GM23338 (cell line): ENCODE data around the gene SDE2. TPM values are rescaled to one million over a fixed set of nuclear protein-coding genes. Genes with fewer than 3 reads are reported as not detected.
A peak's percentile ranks its signal among the peaks of the same experiment; 100 is the strongest.

ENCODE experiments used
- ATAC-seq: fragments of 200-7000 bp; cut with Tn5 transposase; 3 replicates; pipeline ENCODE4 v1.9.1; 2020
- DNase-seq: peaks from one replicate; pipeline ENCODE4 v3.0.0-alpha.2; 2015; ENCODE audit warnings: low spot score
- H2AFZ ChIP-seq: fragments of 200-600 bp; sonication (generic); 2 replicates; pipeline ENCODE4 v1.8.0; 2016; ENCODE audit warnings: antibody characterized with exemption, mild to moderate bottlenecking, moderate library complexity
- H3F3A ChIP-seq: fragments of 200-600 bp; sonication (generic); replicated peaks from 2 replicates; pipeline ENCODE4 v1.8.0; 2017; ENCODE audit warnings: antibody characterized with exemption, mixed run types, low read depth
- H3K27ac ChIP-seq: fragments of 200-600 bp; sonication (generic); 2 replicates; pipeline ENCODE4 v1.6.1; 2016; ENCODE audit warnings: low read depth
- H3K27me3 ChIP-seq: fragments of 200-600 bp; sonication (generic); 2 replicates; pipeline ENCODE4 v1.8.0; 2016; ENCODE audit warnings: mild to moderate bottlenecking, mixed run types, moderate library complexity; ENCODE audit not compliant: insufficient read depth
- H3K36me3 ChIP-seq: fragments of 200-600 bp; sonication (generic); 2 replicates; pipeline ENCODE4 v1.8.0; 2016; ENCODE audit warnings: mild to moderate bottlenecking; ENCODE audit not compliant: insufficient read depth
- H3K4me1 ChIP-seq: fragments of 200-600 bp; sonication (generic); 2 replicates; pipeline ENCODE4 v1.8.0; 2016; ENCODE audit warnings: mild to moderate bottlenecking, moderate library complexity; ENCODE audit not compliant: insufficient read depth
- H3K4me2 ChIP-seq: fragments of 200-600 bp; sonication (generic); 2 replicates; pipeline ENCODE4 v1.7.1; 2017; ENCODE audit warnings: mixed run types
- H3K4me3 ChIP-seq: fragments of 200-600 bp; sonication (generic); 2 replicates; pipeline ENCODE4 v1.6.1; 2016; ENCODE audit warnings: mixed run types
- H3K79me2 ChIP-seq: fragments of 200-600 bp; sonication (generic); replicated peaks from 2 replicates; pipeline ENCODE4 v1.8.0; 2017; ENCODE audit warnings: mild to moderate bottlenecking; ENCODE audit not compliant: insufficient read depth
- H3K9me2 ChIP-seq: fragments of 200-600 bp; sonication (generic); 2 replicates; pipeline ENCODE4 v1.8.0; 2017; ENCODE audit not compliant: insufficient read depth
- H4K20me1 ChIP-seq: fragments of 200-600 bp; sonication (generic); replicated peaks from 2 replicates; pipeline ENCODE4 v1.8.0; 2017; ENCODE audit warnings: mild to moderate bottlenecking; ENCODE audit not compliant: insufficient read depth
- H3K27ac Mint-ChIP-seq: 2 replicates; pipeline ENCODE4 v1.8.0; 2020; ENCODE audit warnings: inconsistent platforms, mild to moderate bottlenecking, moderate library complexity, mixed read lengths
- H3K27me3 Mint-ChIP-seq: 3 replicates; pipeline ENCODE4 v1.8.0; 2022; ENCODE audit warnings: low read depth, mild to moderate bottlenecking, moderate library complexity, mixed read lengths, inconsistent platforms; ENCODE audit not compliant: insufficient read depth, poor library complexity
- H3K36me3 Mint-ChIP-seq: 3 replicates; pipeline ENCODE4 v1.8.0; 2021; ENCODE audit warnings: low read depth, mild to moderate bottlenecking, inconsistent platforms, moderate library complexity, mixed read lengths
- H3K4me1 Mint-ChIP-seq: 3 replicates; pipeline ENCODE4 v1.8.0; 2020; ENCODE audit warnings: mild to moderate bottlenecking, inconsistent platforms, mixed read lengths
- H3K4me3 Mint-ChIP-seq: 3 replicates; pipeline ENCODE4 v1.8.0; 2021; ENCODE audit warnings: moderate library complexity, mild to moderate bottlenecking, inconsistent platforms, mixed read lengths
- H3K9me3 Mint-ChIP-seq: 3 replicates; pipeline ENCODE4 v1.8.0; 2020; ENCODE audit warnings: moderate library complexity, mild to moderate bottlenecking, inconsistent platforms, mixed read lengths
- CREB1 ChIP-seq: fragments of 250-450 bp; sonication (Bioruptor Pico); IDR thresholded peaks from 2 replicates; pipeline ENCODE4 v1.5.0; 2020; ENCODE audit warnings: low read depth, mild to moderate bottlenecking, moderate library complexity
- EZH2phosphoT487 ChIP-seq: fragments of 200-600 bp; sonication (generic); IDR thresholded peaks from one replicate; pipeline ENCODE4 v1.8.1; 2018; ENCODE audit warnings: antibody characterized with exemption; ENCODE audit not compliant: unreplicated experiment
- JUNB ChIP-seq: IDR thresholded peaks from one replicate; pipeline ENCODE4 v1.6.1; 2016; ENCODE audit warnings: antibody characterized with exemption; ENCODE audit not compliant: unreplicated experiment
- POLR2AphosphoS5 ChIP-seq: IDR thresholded peaks from 2 replicates; pipeline ENCODE4 v1.6.1; 2016; ENCODE audit warnings: antibody characterized with exemption, low read depth
- STAT1 ChIP-seq: IDR thresholded peaks from one replicate; pipeline ENCODE4 v1.6.1; 2016; ENCODE audit warnings: antibody characterized with exemption; ENCODE audit not compliant: unreplicated experiment
- ZNF114 ChIP-seq: fragments of 250-450 bp; sonication (Bioruptor Pico); IDR thresholded peaks from 2 replicates; pipeline ENCODE4 v1.5.0; 2020; ENCODE audit warnings: mild to moderate bottlenecking, moderate library complexity
- ZNF331 ChIP-seq: fragments of 250-450 bp; sonication (Bioruptor Pico); IDR thresholded peaks from 2 replicates; pipeline ENCODE4 v1.5.0; 2020; ENCODE audit warnings: low read depth, mild to moderate bottlenecking, moderate library complexity
- long read RNA-seq: library from polyadenylated mRNA; unstranded; transcript quantifications from one replicate; pipeline ENCODE4 v2.0.0, GENCODE V29; 2020; ENCODE audit not compliant: unreplicated experiment
- polyA plus RNA-seq: library from polyadenylated mRNA; unstranded; fragments of >200 nt; fragmentation: Nextera tagmentation; extraction: Ambion mirVana; gene quantifications from 2 replicates; pipeline ENCODE4 v1.2.1, GENCODE V29; 2016
- total RNA-seq: library from RNA; depleted of rRNA; stranded (reverse); fragments of >200 nt; shearing (Covaris generic); gene quantifications from 2 replicates; pipeline ENCODE4 v1.2.3, GENCODE V29; 2014; rRNA removed
- TF ChIP-seq, protein P1 (sequence below): IDR thresholded peaks from 2 replicates; pipeline ENCODE4 v1.6.1; 2016; ENCODE audit warnings: antibody characterized with exemption
- TF ChIP-seq, protein P2 (sequence below), 2 experiments: fragments of 200-600 bp in 1 of 2; sonication (generic) in 1 of 2; conservative IDR thresholded peaks; 2 replicates each; pipeline versions ENCODE4 v1.5.1 to v1.6.1; 2016 to 2017; ENCODE audit warnings: antibody characterized with exemption in 2 of 2, low read depth in 2 of 2, mild to moderate bottlenecking in 2 of 2, moderate library complexity in 1 of 2
- TF ChIP-seq, protein P3 (sequence below): IDR thresholded peaks from one replicate; pipeline ENCODE4 v1.6.1; 2018; ENCODE audit warnings: antibody characterized with exemption; ENCODE audit not compliant: unreplicated experiment

The SDE2 gene
- 25.6 and 26.9 TPM in 2 replicates for total RNA-seq
- 10.6 and 11.3 TPM in 2 replicates for polyA plus RNA-seq
- long read RNA-seq, partial matches to known transcripts = 0 of 2 reads
- long read RNA-seq, other reads (novel, unspliced or antisense) = 0 of 2 reads

DNA sequence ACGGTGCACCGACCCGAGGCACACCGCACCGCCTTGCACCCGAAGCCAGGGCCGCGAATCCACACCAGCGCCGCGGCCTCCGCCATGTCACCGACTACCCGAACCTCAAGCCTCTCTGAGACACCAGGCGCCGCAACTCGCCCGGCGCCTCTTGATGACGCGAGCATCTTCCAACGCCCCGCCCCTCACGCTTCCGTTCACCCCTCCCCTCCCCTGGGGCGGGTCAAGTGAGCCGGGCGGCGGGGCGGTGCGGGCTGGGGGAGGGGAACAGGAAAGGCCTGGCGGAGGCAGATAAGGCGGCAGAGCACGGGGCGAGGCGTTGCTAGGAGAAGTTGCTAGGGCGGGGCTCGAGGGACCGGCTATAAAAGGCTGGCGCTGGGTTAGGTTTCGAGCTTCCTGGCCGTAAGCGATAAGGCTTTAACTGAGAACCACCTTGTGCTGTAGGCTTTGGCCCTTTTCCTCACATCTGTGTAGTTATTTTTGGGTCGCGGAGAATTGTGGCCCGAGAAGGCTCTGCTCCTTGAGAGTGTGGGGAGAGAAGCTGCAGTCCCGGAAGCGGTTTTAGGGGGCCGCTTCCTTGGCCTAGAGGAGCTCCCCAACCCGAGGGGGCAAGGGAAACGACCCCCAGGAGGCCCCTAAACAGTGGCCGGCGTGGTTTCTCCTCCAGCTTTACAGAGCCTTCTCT lies at the start of gene SDE2:
SDE2 (minus strand) TSS at position 117 of the 685 bp plus-strand sequence; CDS start at position 86, 31 bp downstream.
- ATAC-seq (peak; percentile 91), DNase-seq (peak; percentile 100)
- Histone ChIP-seq H3K4me2 (peak within 1 kb of the TSS; percentile 88), H3K36me3 (peaks cover 10% of the 10 kb centered on the region), H3K4me1 (peaks cover 36% of the 10 kb centered on the region), H3K27ac (peak within 1 kb of the TSS; percentile 95), H3K9me2 (no peaks in the 10 kb centered on the region; the same call in 1 of the 2 replicates), H3K4me3 (peak within 1 kb of the TSS; percentile 96), H4K20me1 (peaks cover 17% of the 10 kb centered on the region; the same call in 1 of the 2 replicates), H3K79me2 (peaks cover 47% of the 10 kb centered on the region), H3K27me3 (no peaks in the 10 kb centered on the region), H2AFZ (peak within 1 kb of the TSS; percentile 63), H3F3A (peaks cover 15% of the 10 kb centered on the region)
- peaks cover 7% of the 10 kb centered on the region for H3K27me3 Mint-ChIP-seq
- TF ChIP-seq EZH2phosphoT487 = no peak
- TF ChIP-seq, protein P1, sequence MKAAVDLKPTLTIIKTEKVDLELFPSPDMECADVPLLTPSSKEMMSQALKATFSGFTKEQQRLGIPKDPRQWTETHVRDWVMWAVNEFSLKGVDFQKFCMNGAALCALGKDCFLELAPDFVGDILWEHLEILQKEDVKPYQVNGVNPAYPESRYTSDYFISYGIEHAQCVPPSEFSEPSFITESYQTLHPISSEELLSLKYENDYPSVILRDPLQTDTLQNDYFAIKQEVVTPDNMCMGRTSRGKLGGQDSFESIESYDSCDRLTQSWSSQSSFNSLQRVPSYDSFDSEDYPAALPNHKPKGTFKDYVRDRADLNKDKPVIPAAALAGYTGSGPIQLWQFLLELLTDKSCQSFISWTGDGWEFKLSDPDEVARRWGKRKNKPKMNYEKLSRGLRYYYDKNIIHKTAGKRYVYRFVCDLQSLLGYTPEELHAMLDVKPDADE = peak; percentile 44; the same call in 1 of the 2 replicates
- TF ChIP-seq POLR2AphosphoS5 = peak; percentile 98
- TF ChIP-seq ZNF114 = 0 out of 2 replicates have a peak, but pooled peaks have one; percentile 31
- peak; percentile 96 for TF ChIP-seq CREB1 (CRISPR knock-in tag)
- TF ChIP-seq, protein P2, sequence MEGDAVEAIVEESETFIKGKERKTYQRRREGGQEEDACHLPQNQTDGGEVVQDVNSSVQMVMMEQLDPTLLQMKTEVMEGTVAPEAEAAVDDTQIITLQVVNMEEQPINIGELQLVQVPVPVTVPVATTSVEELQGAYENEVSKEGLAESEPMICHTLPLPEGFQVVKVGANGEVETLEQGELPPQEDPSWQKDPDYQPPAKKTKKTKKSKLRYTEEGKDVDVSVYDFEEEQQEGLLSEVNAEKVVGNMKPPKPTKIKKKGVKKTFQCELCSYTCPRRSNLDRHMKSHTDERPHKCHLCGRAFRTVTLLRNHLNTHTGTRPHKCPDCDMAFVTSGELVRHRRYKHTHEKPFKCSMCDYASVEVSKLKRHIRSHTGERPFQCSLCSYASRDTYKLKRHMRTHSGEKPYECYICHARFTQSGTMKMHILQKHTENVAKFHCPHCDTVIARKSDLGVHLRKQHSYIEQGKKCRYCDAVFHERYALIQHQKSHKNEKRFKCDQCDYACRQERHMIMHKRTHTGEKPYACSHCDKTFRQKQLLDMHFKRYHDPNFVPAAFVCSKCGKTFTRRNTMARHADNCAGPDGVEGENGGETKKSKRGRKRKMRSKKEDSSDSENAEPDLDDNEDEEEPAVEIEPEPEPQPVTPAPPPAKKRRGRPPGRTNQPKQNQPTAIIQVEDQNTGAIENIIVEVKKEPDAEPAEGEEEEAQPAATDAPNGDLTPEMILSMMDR (conservative IDR thresholded peaks at IDR 0.05; ENCODE audit: low read depth in 2 of 2) = no peak
- peak within 1 kb of the TSS; percentile 100 for H3K4me3 Mint-ChIP-seq
- no peaks in the 10 kb centered on the region for H3K9me3 Mint-ChIP-seq
- peaks cover 9% of the 10 kb centered on the region for H3K36me3 Mint-ChIP-seq
- peak within 1 kb of the TSS; percentile 100 for H3K27ac Mint-ChIP-seq
- H3K4me1 Mint-ChIP-seq = peaks cover 28% of the 10 kb centered on the region

DNA sequence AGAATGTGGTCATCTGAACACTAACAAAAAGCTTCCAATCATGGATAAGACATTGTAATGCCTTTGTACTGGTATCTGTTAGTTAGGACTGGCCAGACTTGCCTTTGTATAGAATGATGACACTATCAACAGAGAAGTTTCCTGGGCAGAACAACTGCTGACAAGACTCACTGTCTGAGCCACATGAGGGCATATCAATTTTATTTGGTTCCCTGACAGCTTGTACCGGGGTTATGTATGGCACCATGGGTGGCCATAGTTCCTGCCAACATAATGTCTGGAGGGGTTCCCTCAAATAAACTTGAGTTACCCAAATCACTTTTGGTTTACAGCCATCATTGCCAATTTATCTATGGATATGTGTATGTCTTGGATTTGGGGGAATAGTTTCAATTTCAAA lies 49.7 kb upstream of the SDE2 start:
- H3K4me1 Mint-ChIP-seq = no peaks in the 10 kb centered on the region
- ATAC-seq (no peak), DNase-seq (no peak)
- Histone ChIP-seq H3K27me3 (no peaks in the 10 kb centered on the region), H2AFZ (no peak overlapping the region), H3K4me2 (no peak overlapping the region), H3F3A (no peaks in the 10 kb centered on the region), H3K79me2 (no peaks in the 10 kb centered on the region), H3K4me3 (no peak overlapping the region), H3K27ac (no peak overlapping the region), H3K4me1 (no peaks in the 10 kb centered on the region), H3K36me3 (no peaks in the 10 kb centered on the region), H4K20me1 (no peaks in the 10 kb centered on the region), H3K9me2 (no peaks in the 10 kb centered on the region)
- H3K4me3 Mint-ChIP-seq = no peak overlapping the region
- no peaks in the 10 kb centered on the region for H3K36me3 Mint-ChIP-seq
- TF ChIP-seq EZH2phosphoT487 (no peak), ZNF114 (no peak), ZNF331 (CRISPR knock-in tag) (no peak), JUNB (no peak), CREB1 (CRISPR knock-in tag) (no peak), STAT1 (no peak), POLR2AphosphoS5 (no peak)
- TF ChIP-seq, protein P3, sequence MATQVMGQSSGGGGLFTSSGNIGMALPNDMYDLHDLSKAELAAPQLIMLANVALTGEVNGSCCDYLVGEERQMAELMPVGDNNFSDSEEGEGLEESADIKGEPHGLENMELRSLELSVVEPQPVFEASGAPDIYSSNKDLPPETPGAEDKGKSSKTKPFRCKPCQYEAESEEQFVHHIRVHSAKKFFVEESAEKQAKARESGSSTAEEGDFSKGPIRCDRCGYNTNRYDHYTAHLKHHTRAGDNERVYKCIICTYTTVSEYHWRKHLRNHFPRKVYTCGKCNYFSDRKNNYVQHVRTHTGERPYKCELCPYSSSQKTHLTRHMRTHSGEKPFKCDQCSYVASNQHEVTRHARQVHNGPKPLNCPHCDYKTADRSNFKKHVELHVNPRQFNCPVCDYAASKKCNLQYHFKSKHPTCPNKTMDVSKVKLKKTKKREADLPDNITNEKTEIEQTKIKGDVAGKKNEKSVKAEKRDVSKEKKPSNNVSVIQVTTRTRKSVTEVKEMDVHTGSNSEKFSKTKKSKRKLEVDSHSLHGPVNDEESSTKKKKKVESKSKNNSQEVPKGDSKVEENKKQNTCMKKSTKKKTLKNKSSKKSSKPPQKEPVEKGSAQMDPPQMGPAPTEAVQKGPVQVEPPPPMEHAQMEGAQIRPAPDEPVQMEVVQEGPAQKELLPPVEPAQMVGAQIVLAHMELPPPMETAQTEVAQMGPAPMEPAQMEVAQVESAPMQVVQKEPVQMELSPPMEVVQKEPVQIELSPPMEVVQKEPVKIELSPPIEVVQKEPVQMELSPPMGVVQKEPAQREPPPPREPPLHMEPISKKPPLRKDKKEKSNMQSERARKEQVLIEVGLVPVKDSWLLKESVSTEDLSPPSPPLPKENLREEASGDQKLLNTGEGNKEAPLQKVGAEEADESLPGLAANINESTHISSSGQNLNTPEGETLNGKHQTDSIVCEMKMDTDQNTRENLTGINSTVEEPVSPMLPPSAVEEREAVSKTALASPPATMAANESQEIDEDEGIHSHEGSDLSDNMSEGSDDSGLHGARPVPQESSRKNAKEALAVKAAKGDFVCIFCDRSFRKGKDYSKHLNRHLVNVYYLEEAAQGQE = no peak
- TF ChIP-seq, protein P1 = no peak
- TF ChIP-seq, protein P2 (conservative IDR thresholded peaks at IDR 0.05; ENCODE audit: low read depth in 2 of 2) = no peak
- no peaks in the 10 kb centered on the region for H3K9me3 Mint-ChIP-seq
- no peak overlapping the region for H3K27ac Mint-ChIP-seq
- H3K27me3 Mint-ChIP-seq = peaks cover 2% of the 10 kb centered on the region
